HL-60 (cell line): Measurements from ENCODE around the gene SLC15A5.

ENCODE experiments used
- DNase-seq, 2 experiments: peaks; one replicate each; pipeline ENCODE4 v3.0.0-alpha.2; 2010 to 2020; ENCODE audit warnings: low read depth in 1 of 2, low spot score in 1 of 2
- H3K27ac ChIP-seq: fragments of 250-450 bp; sonication (Bioruptor Pico); replicated peaks from 2 replicates; pipeline ENCODE4 v1.5.1; 2020; ENCODE audit warnings: mild to moderate bottlenecking, moderate library complexity
- H3K27me3 ChIP-seq: fragments of 250-450 bp; sonication (Bioruptor Pico); 2 replicates; pipeline ENCODE4 v1.5.1; 2021; ENCODE audit warnings: mild to moderate bottlenecking, moderate library complexity; ENCODE audit not compliant: insufficient read depth, poor library complexity, severe bottlenecking
- H3K4me3 ChIP-seq: replicated peaks from 2 replicates; pipeline ENCODE4 v1.5.1; 2011; ENCODE audit warnings: mild to moderate bottlenecking, control low read depth, low read length; ENCODE audit not compliant: insufficient read depth
- CTCF ChIP-seq: IDR thresholded peaks from one replicate; pipeline ENCODE4 v1.5.1; 2011; ENCODE audit warnings: low read length, control low read depth, inconsistent platforms; ENCODE audit not compliant: insufficient read depth
- GABPA ChIP-seq: IDR thresholded peaks from 2 replicates; pipeline ENCODE4 v1.6.1; 2012; ENCODE audit warnings: low read depth
- POLR2AphosphoS5 ChIP-seq: IDR thresholded peaks from 2 replicates; pipeline ENCODE4 v1.6.1; 2012; ENCODE audit warnings: low read depth
- SPI1 ChIP-seq: IDR thresholded peaks from 2 replicates; pipeline ENCODE4 v1.6.1; 2012; ENCODE audit warnings: low read depth, mild to moderate bottlenecking, borderline replicate concordance
- TF ChIP-seq, protein P1 (sequence below): IDR thresholded peaks from 2 replicates; pipeline ENCODE4 v1.6.1; 2012; ENCODE audit warnings: low read depth; ENCODE audit not compliant: insufficient replicate concordance

SLC15A5 gene

GRCh38 chr12:16165506-16165905, 112.0 kb downstream of the SLC15A5 start:
- peak in 1 of 2 experiments; percentile 42 for DNase-seq
- Histone ChIP-seq H3K4me3 (no peak overlapping the region), H3K27ac (no peak overlapping the region), H3K27me3 (no peaks in the 10 kb centered on the region)
- TF ChIP-seq GABPA (no peak), CTCF (peak; percentile 13)

DNA sequence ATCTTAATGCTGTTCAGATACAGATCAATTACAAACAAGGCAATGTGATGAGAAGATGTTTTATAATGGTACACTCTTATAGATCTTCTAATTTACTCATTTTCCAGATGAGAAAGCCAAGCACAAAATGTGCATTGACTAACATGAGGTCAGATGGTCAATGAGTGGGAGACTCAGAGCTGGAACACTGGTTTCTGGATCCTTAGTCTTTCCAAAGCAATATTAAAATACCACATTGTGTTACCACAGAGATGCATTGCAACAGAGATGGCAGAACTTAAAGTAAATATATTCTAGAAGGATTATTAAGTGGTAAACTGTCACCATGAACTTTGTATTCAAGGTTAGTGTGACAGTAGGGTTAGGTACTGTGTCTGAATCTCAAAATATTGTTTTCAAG, 113.6 kb downstream of the SLC15A5 start:
- TF ChIP-seq CTCF (no peak), SPI1 (no peak), POLR2AphosphoS5 (no peak), GABPA (no peak)
- TF ChIP-seq, protein P1, sequence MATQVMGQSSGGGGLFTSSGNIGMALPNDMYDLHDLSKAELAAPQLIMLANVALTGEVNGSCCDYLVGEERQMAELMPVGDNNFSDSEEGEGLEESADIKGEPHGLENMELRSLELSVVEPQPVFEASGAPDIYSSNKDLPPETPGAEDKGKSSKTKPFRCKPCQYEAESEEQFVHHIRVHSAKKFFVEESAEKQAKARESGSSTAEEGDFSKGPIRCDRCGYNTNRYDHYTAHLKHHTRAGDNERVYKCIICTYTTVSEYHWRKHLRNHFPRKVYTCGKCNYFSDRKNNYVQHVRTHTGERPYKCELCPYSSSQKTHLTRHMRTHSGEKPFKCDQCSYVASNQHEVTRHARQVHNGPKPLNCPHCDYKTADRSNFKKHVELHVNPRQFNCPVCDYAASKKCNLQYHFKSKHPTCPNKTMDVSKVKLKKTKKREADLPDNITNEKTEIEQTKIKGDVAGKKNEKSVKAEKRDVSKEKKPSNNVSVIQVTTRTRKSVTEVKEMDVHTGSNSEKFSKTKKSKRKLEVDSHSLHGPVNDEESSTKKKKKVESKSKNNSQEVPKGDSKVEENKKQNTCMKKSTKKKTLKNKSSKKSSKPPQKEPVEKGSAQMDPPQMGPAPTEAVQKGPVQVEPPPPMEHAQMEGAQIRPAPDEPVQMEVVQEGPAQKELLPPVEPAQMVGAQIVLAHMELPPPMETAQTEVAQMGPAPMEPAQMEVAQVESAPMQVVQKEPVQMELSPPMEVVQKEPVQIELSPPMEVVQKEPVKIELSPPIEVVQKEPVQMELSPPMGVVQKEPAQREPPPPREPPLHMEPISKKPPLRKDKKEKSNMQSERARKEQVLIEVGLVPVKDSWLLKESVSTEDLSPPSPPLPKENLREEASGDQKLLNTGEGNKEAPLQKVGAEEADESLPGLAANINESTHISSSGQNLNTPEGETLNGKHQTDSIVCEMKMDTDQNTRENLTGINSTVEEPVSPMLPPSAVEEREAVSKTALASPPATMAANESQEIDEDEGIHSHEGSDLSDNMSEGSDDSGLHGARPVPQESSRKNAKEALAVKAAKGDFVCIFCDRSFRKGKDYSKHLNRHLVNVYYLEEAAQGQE = no peak
- Histone ChIP-seq H3K27ac (no peak overlapping the region), H3K27me3 (no peaks in the 10 kb centered on the region), H3K4me3 (no peak overlapping the region)
- no peak for DNase-seq

GRCh38 chr12:16163146-16163545, 114.3 kb downstream of the SLC15A5 start:
- no peak for DNase-seq
- Histone ChIP-seq H3K27ac (no peak overlapping the region), H3K27me3 (no peaks in the 10 kb centered on the region), H3K4me3 (no peak overlapping the region)
- no peak for TF ChIP-seq SPI1
- TF ChIP-seq, protein P1 = no peak
- no peak for TF ChIP-seq CTCF

GRCh38 chr12:16159571-16159970, 117.9 kb downstream of the SLC15A5 start:
- TF ChIP-seq GABPA (no peak), SPI1 (no peak), POLR2AphosphoS5 (no peak), CTCF (no peak)
- TF ChIP-seq, protein P1 = no peak
- Histone ChIP-seq H3K27me3 (no peaks in the 10 kb centered on the region), H3K4me3 (no peak overlapping the region), H3K27ac (no peak overlapping the region)
- DNase-seq = no peak
